Effector memory CD4-positive, alpha-beta T cell (primary cell): ENCODE data around the gene GALNTL6.

ENCODE experiments used
- DNase-seq, 3 donors: peaks; one replicate each; pipeline ENCODE4 v3.0.0-alpha.2; 2020
- H3K27ac ChIP-seq: 2 replicates; pipeline ENCODE4 v1.7.0; 2013; ENCODE audit warnings: mild to moderate bottlenecking, low read length, moderate library complexity; ENCODE audit not compliant: insufficient read depth, poor library complexity, severe bottlenecking
- H3K27me3 ChIP-seq: replicated peaks from 2 replicates; pipeline ENCODE4 v1.7.0; 2013; ENCODE audit warnings: mild to moderate bottlenecking, low read length; ENCODE audit not compliant: insufficient read depth, control insufficient read depth, poor library complexity, severe bottlenecking
- H3K36me3 ChIP-seq: 2 replicates; pipeline ENCODE4 v1.7.0; 2013; ENCODE audit warnings: mild to moderate bottlenecking, low read length, moderate library complexity; ENCODE audit not compliant: control insufficient read depth, insufficient read depth
- H3K4me1 ChIP-seq: 2 replicates; pipeline ENCODE4 v1.7.0; 2013; ENCODE audit warnings: low read length, mild to moderate bottlenecking; ENCODE audit not compliant: control insufficient read depth, insufficient read depth, poor library complexity, severe bottlenecking
- H3K4me3 ChIP-seq: 2 replicates; pipeline ENCODE4 v1.7.0; 2013; ENCODE audit warnings: low read length, low read depth, mild to moderate bottlenecking; ENCODE audit not compliant: insufficient read depth, poor library complexity, severe bottlenecking
- H3K9me3 ChIP-seq: 2 replicates; pipeline ENCODE4 v1.7.0; 2013; ENCODE audit warnings: mild to moderate bottlenecking, low read length, moderate library complexity; ENCODE audit not compliant: control insufficient read depth

The GALNTL6 gene

GRCh38 chr4:172830295-172830764 lies 1017.1 kb downstream of the GALNTL6 start:
- no peaks in the 10 kb centered on the region for H3K9me3 ChIP-seq
- no peak overlapping the region for H3K27ac ChIP-seq
- no peaks in the 10 kb centered on the region for H3K4me1 ChIP-seq
- no peak for DNase-seq
- no peaks in the 10 kb centered on the region for H3K36me3 ChIP-seq
- H3K4me3 ChIP-seq = no peak overlapping the region
- H3K27me3 ChIP-seq = no peaks in the 10 kb centered on the region

GRCh38 chr4:172836661-172837060 lies 1023.5 kb downstream of the GALNTL6 start:
- Histone ChIP-seq H3K4me1 (no peaks in the 10 kb centered on the region), H3K27ac (no peak overlapping the region), H3K27me3 (no peaks in the 10 kb centered on the region), H3K36me3 (no peaks in the 10 kb centered on the region), H3K4me3 (no peak overlapping the region), H3K9me3 (no peaks in the 10 kb centered on the region)
- DNase-seq = no peak

- Histone ChIP-seq H3K9me3 (no peaks in the 10 kb centered on the region), H3K27me3 (no peaks in the 10 kb centered on the region), H3K4me3 (no peak overlapping the region), H3K4me1 (no peaks in the 10 kb centered on the region), H3K27ac (no peak overlapping the region), H3K36me3 (no peaks in the 10 kb centered on the region)
- no peak for DNase-seq
These were observed 1024.9 kb downstream of the GALNTL6 start for GRCh38 chr4:172838111-172838510.

GRCh38 chr4:172838943-172839342 lies 1025.7 kb downstream of the GALNTL6 start:
- DNase-seq = no peak
- Histone ChIP-seq H3K27me3 (no peaks in the 10 kb centered on the region), H3K4me1 (no peaks in the 10 kb centered on the region), H3K36me3 (no peaks in the 10 kb centered on the region), H3K27ac (no peak overlapping the region), H3K9me3 (no peaks in the 10 kb centered on the region), H3K4me3 (no peak overlapping the region)

- Histone ChIP-seq H3K9me3 (no peaks in the 10 kb centered on the region), H3K36me3 (no peaks in the 10 kb centered on the region), H3K4me3 (no peak overlapping the region), H3K4me1 (no peaks in the 10 kb centered on the region), H3K27ac (no peak overlapping the region), H3K27me3 (no peaks in the 10 kb centered on the region)
- no peak for DNase-seq
These were observed 1029.6 kb downstream of the GALNTL6 start for GRCh38 chr4:172842779-172843178.

- H3K36me3 ChIP-seq = no peaks in the 10 kb centered on the region
- H3K27me3 ChIP-seq = no peaks in the 10 kb centered on the region
- no peak for DNase-seq
- no peak overlapping the region for H3K27ac ChIP-seq
- H3K9me3 ChIP-seq = no peaks in the 10 kb centered on the region
- H3K4me3 ChIP-seq = no peak overlapping the region
- H3K4me1 ChIP-seq = no peaks in the 10 kb centered on the region
These were observed 1030.0 kb downstream of the GALNTL6 start for GRCh38 chr4:172843192-172843591.

- Histone ChIP-seq H3K36me3 (no peaks in the 10 kb centered on the region), H3K27me3 (no peaks in the 10 kb centered on the region), H3K9me3 (no peaks in the 10 kb centered on the region), H3K27ac (no peak overlapping the region), H3K4me1 (no peaks in the 10 kb centered on the region), H3K4me3 (no peak overlapping the region)
- no peak for DNase-seq
These were observed 1031.4 kb downstream of the GALNTL6 start for GRCh38 chr4:172844556-172844955.

- no peaks in the 10 kb centered on the region for H3K36me3 ChIP-seq
- H3K9me3 ChIP-seq = no peaks in the 10 kb centered on the region
- no peaks in the 10 kb centered on the region for H3K4me1 ChIP-seq
- no peaks in the 10 kb centered on the region for H3K27me3 ChIP-seq
- no peak overlapping the region for H3K4me3 ChIP-seq
- DNase-seq = no peak
- H3K27ac ChIP-seq = no peak overlapping the region
These were observed 1032.1 kb downstream of the GALNTL6 start for GRCh38 chr4:172845281-172845680.

GRCh38 chr4:172850838-172851237 lies 1037.6 kb downstream of the GALNTL6 start:
- DNase-seq = no peak
- Histone ChIP-seq H3K9me3 (no peaks in the 10 kb centered on the region), H3K27ac (no peak overlapping the region), H3K4me1 (no peaks in the 10 kb centered on the region), H3K36me3 (no peaks in the 10 kb centered on the region), H3K4me3 (no peak overlapping the region), H3K27me3 (no peaks in the 10 kb centered on the region)

- Histone ChIP-seq H3K27me3 (no peaks in the 10 kb centered on the region), H3K4me1 (no peaks in the 10 kb centered on the region), H3K36me3 (no peaks in the 10 kb centered on the region), H3K27ac (no peak overlapping the region), H3K4me3 (no peak overlapping the region), H3K9me3 (no peaks in the 10 kb centered on the region)
- no peak for DNase-seq
These were observed 1038.3 kb downstream of the GALNTL6 start for GRCh38 chr4:172851534-172851933.

- Histone ChIP-seq H3K4me1 (no peaks in the 10 kb centered on the region), H3K4me3 (no peak overlapping the region), H3K36me3 (no peaks in the 10 kb centered on the region), H3K27me3 (no peaks in the 10 kb centered on the region), H3K27ac (no peak overlapping the region), H3K9me3 (no peaks in the 10 kb centered on the region)
- no peak for DNase-seq
These were observed 1043.8 kb downstream of the GALNTL6 start for GRCh38 chr4:172857026-172857425.
